Skeletal muscle tissue (tissue), 4 donors: Measurements from ENCODE around the gene ZNF254. TPM values are rescaled to one million over a fixed set of nuclear protein-coding genes. Genes with fewer than 3 reads are reported as not detected.
"Not testable (repeated sequence)": the region's sequence is repeated elsewhere in the genome, so short reads cannot be mapped to it uniquely, and the experiment has no call there.

Experiments
- H3K27ac ChIP-seq: one replicate; pipeline ENCODE4 v1.7.0; 2013; ENCODE audit warnings: mild to moderate bottlenecking, low read depth, low read length, inconsistent platforms
- H3K27me3 ChIP-seq, 3 donors: one replicate each; pipeline ENCODE4 v1.7.0; 2013; ENCODE audit warnings: low read length in 3 of 3; ENCODE audit not compliant: control insufficient read depth in 3 of 3, insufficient read depth in 3 of 3
- H3K36me3 ChIP-seq, 3 donors: one replicate each; pipeline ENCODE4 v1.7.0; 2013; ENCODE audit warnings: low read length in 3 of 3; ENCODE audit not compliant: control insufficient read depth in 3 of 3, insufficient read depth in 3 of 3
- H3K4me1 ChIP-seq, 3 donors: one replicate each; pipeline ENCODE4 v1.7.0; 2013; ENCODE audit warnings: low read length in 3 of 3, mild to moderate bottlenecking in 3 of 3; ENCODE audit not compliant: control insufficient read depth in 3 of 3, insufficient read depth in 3 of 3
- H3K4me3 ChIP-seq, 3 donors: one replicate each; pipeline ENCODE4 v1.7.0; 2013; ENCODE audit warnings: low read length in 3 of 3
- H3K9ac ChIP-seq, 3 donors: one replicate each; pipeline ENCODE4 v1.7.0; 2013; ENCODE audit warnings: low read length in 3 of 3, mild to moderate bottlenecking in 3 of 3, moderate library complexity in 2 of 3, low read depth in 1 of 3
- H3K9me3 ChIP-seq, 3 donors: one replicate each; pipeline ENCODE4 v1.7.0; 2013; ENCODE audit warnings: low read length in 3 of 3; ENCODE audit not compliant: control insufficient read depth in 3 of 3
- total RNA-seq: library from RNA; depleted of rRNA; stranded (reverse); fragments of >200 nt; gene quantifications from one replicate; pipeline ENCODE4 v1.2.3, GENCODE V29; 2014
- donor health status: Osteomylitis.

The ZNF254 gene
- total RNA-seq, 1 donor from 2014 or later: 24.0 TPM

DNA sequence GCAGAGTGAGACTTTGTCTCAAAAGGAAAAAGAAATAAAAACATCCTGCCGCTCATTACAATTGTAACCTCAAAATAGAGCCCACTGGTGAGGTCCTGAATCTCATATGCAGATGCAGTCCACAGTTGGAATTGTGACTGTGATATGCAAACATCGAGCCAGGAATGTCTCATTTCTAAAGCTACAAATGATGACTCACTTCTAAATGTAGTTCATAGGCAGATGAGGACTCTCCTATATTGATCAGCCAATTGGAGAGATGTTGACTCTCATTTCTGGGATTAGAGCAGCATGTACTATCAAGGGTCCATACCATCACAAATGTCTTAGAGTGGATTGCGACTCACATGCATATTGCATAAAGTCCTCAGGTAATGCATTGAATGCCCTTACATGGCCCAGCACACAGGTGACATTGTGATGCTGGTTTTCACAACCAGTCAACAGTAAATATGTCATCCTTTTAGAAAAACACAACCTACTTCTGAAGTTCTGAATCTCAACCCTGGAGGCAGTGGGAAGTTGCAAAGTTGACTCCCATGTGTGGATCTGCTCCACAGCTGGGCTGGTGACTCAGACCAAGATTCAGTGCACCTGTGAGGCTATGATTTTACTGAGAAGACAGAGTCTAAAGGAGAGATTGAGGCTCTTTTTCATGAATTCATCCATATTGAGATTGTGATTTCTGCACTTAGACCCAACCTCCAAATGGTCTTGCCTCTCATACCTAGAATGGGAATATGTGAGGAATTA lies 16.9 kb upstream of the ZNF254 start:
- no peaks in the 10 kb centered on the region for H3K9me3 ChIP-seq

DNA sequence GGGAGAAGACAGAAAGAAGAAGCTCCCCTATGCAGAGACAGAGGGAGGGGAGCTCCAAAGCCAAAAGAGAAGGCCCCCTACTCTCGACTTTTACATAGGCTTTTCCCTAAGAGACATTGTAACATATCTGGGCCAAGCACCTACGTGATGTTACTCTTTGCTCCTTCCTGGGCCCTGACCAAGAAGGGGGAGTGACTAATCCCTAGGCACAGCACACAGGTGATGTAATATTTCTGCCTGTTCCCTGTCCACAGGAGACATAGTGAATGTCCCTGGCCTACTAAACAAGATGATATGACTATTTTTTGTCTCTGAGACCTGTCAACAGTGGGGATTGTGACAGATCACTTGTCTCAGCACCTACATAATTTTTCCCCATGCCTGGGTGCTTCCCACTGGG lies 15.9 kb upstream of the ZNF254 start:
- Histone ChIP-seq H3K9ac (no peak overlapping the region), H3K9me3 (no peaks in the 10 kb centered on the region), H3K4me1 (no peaks in the 10 kb centered on the region), H3K4me3 (no peak overlapping the region), H3K27ac (no peak overlapping the region), H3K36me3 (peaks cover 2 to 11% (median 8%) of the 10 kb centered on the region in 3 donors), H3K27me3 (no peaks in the 10 kb centered on the region)

More for the DNA sequence above, 16.9 kb upstream of the ZNF254 start:
- Histone ChIP-seq H3K9ac (no peak overlapping the region), H3K36me3 (peaks cover 6 to 11% (median 8%) of the 10 kb centered on the region in 3 donors), H3K27me3 (no peaks in the 10 kb centered on the region), H3K27ac (no peak overlapping the region), H3K4me3 (no peak overlapping the region), H3K4me1 (no peaks in the 10 kb centered on the region)

DNA sequence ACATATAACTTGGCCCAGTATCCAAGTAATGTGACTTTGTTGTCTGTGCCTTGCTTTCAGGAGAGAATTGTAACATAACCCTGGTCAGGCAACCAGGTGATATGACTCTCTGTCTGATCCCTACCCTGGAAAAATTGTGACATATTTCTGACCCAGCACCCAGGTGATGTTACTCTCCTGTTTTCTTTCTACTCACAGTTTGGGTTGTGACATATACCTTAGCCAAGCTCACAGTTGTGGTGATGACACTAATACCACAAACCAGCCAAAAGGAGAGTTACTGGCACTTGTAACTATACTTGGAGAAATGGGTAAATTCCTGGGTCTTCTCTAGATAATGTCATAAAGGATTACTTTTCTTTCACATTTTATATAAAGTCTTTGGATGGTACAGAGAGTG lies 14.3 kb upstream of the ZNF254 start:
- Histone ChIP-seq H3K9me3 (no peaks in the 10 kb centered on the region), H3K27ac (no peak overlapping the region), H3K4me1 (no peaks in the 10 kb centered on the region), H3K27me3 (no peaks in the 10 kb centered on the region), H3K9ac (no peak overlapping the region), H3K4me3 (no peak overlapping the region), H3K36me3 (peaks cover 0 to 9% (median 5%) of the 10 kb centered on the region in 3 donors)

- no peak overlapping the region for H3K9ac ChIP-seq
- H3K4me3 ChIP-seq: no peak overlapping the region
Observed at GRCh38 chr19:24073807-24074206, 13.2 kb upstream of the ZNF254 start.

DNA sequence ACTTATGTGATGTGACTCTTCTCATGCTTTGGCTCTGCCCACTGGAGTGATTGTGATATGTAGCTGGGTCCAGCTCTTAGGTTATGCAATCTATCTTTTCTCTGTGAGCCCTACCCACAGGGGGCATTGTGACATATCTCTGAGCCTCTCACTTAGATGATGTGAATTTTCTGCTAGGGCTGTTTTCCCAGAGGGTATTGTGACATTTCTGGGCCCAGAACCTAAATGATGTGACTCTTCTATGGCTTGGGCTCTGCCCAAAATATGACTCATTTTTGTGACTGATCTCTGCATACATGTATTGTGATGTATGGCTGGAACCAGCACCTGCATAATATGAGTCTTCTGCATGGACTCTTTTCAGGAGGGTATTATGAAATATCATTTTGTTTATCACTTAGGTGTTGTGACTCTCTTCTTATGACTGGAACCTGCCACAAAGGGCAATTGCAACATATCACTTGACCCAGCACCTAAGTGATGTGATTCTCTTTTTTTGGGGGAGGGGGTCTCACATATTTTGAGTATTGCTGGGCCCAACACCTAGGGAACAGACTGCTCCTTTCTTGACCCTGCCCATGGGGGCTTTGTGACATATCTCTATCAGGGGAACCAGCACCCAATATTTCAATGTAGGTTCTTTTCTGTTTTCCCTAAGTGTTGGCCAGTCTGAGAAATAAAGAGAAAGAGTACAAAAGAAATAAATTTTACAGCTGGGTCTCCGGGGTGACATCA lies 12.1 kb upstream of the ZNF254 start:
- Histone ChIP-seq H3K27me3 (no peaks in the 10 kb centered on the region), H3K36me3 (peaks cover 0 to 5% (median 2%) of the 10 kb centered on the region in 3 donors), H3K4me3 (no peak overlapping the region), H3K9ac (no peak overlapping the region), H3K4me1 (no peaks in the 10 kb centered on the region), H3K9me3 (no peaks in the 10 kb centered on the region), H3K27ac (no peak overlapping the region)

More at GRCh38 chr19:24073807-24074206, 13.2 kb upstream of the ZNF254 start:
- H3K27me3 ChIP-seq: no peaks in the 10 kb centered on the region
- H3K4me1 ChIP-seq: no peaks in the 10 kb centered on the region
- H3K9me3 ChIP-seq: no peaks in the 10 kb centered on the region
- H3K36me3 ChIP-seq: peaks cover 0 to 5% (median 2%) of the 10 kb centered on the region in 3 donors
- H3K27ac ChIP-seq: no peak overlapping the region

- not testable (repeated sequence) for H3K9ac ChIP-seq, H3K27ac ChIP-seq, H3K4me1 ChIP-seq, H3K4me3 ChIP-seq, H3K36me3 ChIP-seq, H3K27me3 ChIP-seq, H3K9me3 ChIP-seq
Observed at GRCh38 chr19:24075530-24075929, 11.5 kb upstream of the ZNF254 start.

DNA sequence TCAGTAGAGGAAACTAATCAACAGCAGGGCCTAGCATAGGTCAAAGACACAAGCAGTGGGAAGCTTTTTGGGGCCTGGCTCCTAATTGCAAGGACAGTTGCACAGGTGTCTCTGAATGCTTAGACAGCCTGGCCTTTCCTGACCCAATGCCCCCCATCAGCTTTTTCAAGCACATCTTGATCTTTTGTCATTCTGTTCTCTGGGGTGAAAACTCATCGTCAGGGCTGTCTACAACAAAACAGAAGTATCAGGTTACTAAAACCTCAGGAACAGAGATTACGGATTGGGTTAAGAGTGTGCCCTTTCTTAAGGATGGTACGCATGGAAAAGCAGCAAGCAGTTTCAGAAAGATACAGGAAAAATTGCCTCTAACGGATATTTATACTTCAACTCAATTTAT lies 8.3 kb upstream of the ZNF254 start:
- no peaks in the 10 kb centered on the region for H3K36me3 ChIP-seq
- H3K9me3 ChIP-seq: no peaks in the 10 kb centered on the region
- H3K4me1 ChIP-seq: no peaks in the 10 kb centered on the region
- H3K27ac ChIP-seq: no peak overlapping the region
- no peaks in the 10 kb centered on the region for H3K27me3 ChIP-seq
- no peak overlapping the region for H3K9ac ChIP-seq
- no peak overlapping the region for H3K4me3 ChIP-seq

- Histone ChIP-seq H3K27ac (no peak overlapping the region), H3K4me1 (no peaks in the 10 kb centered on the region), H3K4me3 (no peak overlapping the region), H3K9me3 (no peaks in the 10 kb centered on the region), H3K36me3 (no peaks in the 10 kb centered on the region), H3K9ac (no peak overlapping the region), H3K27me3 (no peaks in the 10 kb centered on the region)
Observed at GRCh38 chr19:24081056-24081455, 5.9 kb upstream of the ZNF254 start.

- H3K4me3 ChIP-seq: no peak overlapping the region
- H3K27ac ChIP-seq: no peak overlapping the region
- no peaks in the 10 kb centered on the region for H3K27me3 ChIP-seq
- peaks cover 0 to 5% (median 0%) of the 10 kb centered on the region in 3 donors for H3K36me3 ChIP-seq
- H3K9me3 ChIP-seq: no peaks in the 10 kb centered on the region
- H3K4me1 ChIP-seq: peaks cover 0 to 2% (median 0%) of the 10 kb centered on the region in 3 donors
- H3K9ac ChIP-seq: no peak overlapping the region
Observed at GRCh38 chr19:24098359-24098758, 11.4 kb downstream of the ZNF254 start.

GRCh38 chr19:24099829-24100228 lies 12.8 kb downstream of the ZNF254 start:
- Histone ChIP-seq H3K27me3 (no peaks in the 10 kb centered on the region), H3K27ac (no peak overlapping the region), H3K9ac (no peak overlapping the region), H3K4me1 (peaks cover 0 to under 1% (median 0%) of the 10 kb centered on the region in 3 donors), H3K36me3 (peaks cover 0 to 5% (median 0%) of the 10 kb centered on the region in 3 donors), H3K4me3 (no peak overlapping the region), H3K9me3 (no peaks in the 10 kb centered on the region)
